NK-92 (cell line): ENCODE results near the gene JUNB.

ENCODE experiments used
- DNase-seq: peaks from one replicate; lab custom pipeline; 2025; ENCODE audit not compliant: unreplicated experiment; lab: John Stamatoyannopoulos, UW

Gene JUNB

GRCh38 chr19:12773571-12773970, 17.7 kb upstream of the JUNB start:
- DNase-seq: no peak

DNA sequence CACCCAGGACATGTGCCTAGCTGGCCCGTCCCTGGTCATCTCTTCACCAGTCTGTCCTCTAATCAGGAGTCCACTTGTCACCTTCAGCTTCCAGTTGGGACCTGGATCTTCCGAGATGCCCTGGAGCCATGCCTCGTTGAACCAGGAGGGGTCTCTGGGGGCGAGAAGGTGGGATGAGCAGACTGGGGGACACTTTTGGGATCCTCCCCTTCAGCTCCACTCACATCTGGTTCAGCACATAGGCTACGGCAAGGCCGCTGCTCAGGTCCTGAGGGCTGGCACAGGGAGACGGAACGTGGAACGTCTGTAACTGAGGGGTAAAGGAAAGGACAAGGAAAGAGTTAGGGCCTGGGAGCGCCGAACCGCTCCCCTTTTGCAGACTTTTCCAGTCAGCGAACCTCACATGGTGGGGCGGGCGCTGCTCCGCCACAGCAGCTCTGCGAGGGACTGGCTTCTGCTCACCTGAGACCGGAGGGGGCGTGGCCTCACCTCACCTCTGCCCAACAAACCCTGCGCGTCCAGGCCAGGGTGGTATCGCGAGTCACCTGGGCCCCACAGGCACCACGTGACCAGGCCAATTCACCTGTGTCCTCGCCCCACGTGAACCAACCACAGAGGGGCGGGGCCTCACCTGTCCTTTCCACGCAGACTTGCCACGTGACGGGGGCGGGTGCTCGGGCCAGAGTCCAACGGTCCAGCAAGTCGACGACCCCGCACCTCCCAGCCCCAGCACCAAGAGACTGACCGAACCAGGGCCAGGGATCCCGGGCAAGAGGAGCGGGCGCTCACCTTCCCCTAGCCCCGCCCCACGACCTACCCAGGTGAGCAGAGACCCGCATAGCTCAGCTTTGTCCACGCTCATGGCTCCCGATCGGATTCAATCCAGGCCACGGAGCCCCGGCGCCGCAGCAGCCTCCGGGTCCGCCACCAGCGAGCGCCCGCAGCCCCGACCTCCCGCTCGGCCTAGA, 16.4 kb upstream of the JUNB start, which contains the start of gene HOOK2:
TSS of gene HOOK2 (minus strand) at position 965 of the 968 bp plus-strand sequence. CDS start at position 862, 103 bp downstream.
- no peak for DNase-seq

DNA sequence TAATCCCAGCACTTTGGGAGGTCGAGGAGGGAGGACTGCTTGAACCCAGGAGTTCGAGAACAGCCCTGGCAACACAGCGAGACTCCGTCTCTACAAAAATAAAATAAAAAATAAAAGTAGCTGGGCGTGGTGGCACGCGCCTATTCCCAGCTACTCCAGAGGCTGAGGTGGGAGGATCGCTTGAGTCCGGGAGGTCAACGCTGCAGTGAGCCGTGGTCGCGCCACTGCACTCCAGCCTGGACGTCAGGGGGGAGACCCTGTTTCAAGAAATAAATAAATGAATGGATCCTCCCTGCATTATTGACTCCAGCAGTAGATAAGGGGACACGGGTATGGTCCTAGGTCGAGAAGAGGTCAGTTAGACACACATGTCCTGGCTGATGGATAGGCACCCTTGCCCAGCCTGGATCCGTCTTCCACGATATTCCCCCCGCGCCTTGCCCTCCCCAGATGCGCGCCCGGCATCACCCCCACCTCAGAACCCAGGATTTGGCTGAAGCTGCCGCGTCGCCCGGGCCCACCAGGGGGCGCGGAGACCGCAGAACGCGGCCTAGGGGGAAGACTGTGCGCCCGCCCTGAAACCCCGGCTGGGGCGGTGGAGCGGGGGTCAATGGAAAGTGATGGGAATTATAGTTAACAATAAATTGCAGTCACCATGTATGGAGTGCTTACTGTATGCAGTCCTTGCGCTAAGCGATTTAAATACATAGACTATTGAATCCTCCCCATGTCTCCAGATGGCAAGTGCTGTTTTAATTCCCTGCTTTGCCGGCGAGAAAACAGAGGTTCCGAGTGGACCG, 13.9 kb upstream of the JUNB start:
- no peak for DNase-seq

GRCh38 chr19:12778017-12778904, 13.0 kb upstream of the JUNB start:
- DNase-seq: no peak

DNA sequence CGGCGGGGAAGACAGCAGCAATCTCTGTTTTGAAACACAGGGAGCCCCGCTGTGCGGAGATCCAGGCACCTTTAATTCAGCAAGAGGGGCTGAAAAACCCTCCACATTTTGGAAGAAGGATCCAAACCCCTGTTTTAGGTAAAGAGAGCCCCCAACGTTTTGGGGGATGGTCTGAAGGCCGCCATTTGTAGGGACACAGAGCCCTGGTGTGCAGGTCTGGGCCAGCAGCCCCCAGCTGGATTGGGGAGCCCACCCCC, 12.5 kb upstream of the JUNB start:
- DNase-seq: no peak

DNA sequence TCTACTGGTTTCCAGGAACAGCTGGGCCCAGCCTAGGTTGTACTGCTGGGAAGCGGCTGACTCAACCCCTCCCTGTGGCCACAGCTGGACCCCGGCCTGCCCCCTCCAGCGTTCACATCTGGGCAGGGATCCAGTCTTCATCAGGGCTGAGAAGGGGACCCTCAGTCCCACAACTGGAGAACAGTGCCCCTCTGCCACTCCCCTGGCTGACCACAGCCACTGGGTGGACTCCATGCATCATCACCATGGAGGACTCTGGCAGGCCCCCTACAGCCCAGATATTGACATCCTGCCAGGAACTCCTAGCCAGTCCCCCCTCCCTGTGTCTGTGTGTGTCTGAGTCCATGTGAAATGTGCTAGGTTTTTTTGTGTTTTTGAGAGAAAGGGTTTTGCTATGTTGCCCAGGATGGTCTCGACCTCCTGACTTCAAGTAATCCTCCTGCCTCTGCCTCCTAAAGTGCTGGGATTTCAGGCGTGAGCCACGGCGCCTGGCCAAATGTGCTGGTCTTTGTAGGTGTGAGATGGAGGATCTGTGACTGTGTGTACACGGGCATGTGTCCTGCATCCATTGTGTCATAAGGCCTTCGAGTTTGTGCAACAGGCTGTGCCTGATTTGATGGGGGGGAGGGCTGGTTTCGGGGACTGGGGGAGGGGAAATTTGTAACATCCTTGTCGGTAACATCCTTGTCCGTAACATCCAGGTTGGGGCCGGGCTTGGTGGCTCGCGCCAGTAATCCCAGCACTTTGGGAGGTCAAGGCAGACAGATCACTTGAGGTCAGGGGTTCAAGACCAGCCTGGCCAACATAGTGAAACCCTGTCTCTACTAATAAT, 11.9 kb upstream of the JUNB start:
- no peak for DNase-seq

- DNase-seq: no peak
These were observed 9.2 kb upstream of the JUNB start for GRCh38 chr19:12782174-12782423.

GRCh38 chr19:12782424-12783290, 8.6 kb upstream of the JUNB start:
- DNase-seq: peak; percentile 95

GRCh38 chr19:12783291-12783848, 7.9 kb upstream of the JUNB start:
- DNase-seq: no peak

- no peak for DNase-seq
These were observed 7.4 kb upstream of the JUNB start for GRCh38 chr19:12783849-12784393.

- no peak for DNase-seq
These were observed 6.9 kb upstream of the JUNB start for GRCh38 chr19:12784394-12784870.

DNA sequence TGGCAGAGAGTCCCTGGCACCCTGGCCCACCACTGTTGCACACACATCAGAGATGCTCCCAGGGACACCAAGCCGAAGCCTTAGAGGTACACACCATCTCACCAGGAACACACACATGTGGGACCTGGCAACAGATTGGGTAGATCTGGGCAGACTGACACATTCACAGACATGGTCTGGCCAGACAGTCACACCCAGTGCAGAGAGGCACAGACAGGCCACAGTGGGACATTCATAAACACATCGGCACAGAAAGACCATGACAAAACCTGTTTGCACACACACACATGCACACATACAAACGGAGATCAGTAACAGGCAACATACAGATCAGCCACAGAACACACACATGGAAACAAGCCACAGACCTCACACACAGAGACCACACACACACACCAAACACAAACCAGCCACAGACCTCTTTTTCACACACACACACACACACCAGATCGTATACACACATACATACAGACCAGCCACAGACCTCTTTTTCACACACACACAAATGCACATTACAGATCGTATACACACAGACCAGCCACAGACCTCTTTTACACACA, 6.3 kb upstream of the JUNB start:
- no peak for DNase-seq

- DNase-seq: no peak
These were observed 5.8 kb upstream of the JUNB start for GRCh38 chr19:12785431-12786031.

DNA sequence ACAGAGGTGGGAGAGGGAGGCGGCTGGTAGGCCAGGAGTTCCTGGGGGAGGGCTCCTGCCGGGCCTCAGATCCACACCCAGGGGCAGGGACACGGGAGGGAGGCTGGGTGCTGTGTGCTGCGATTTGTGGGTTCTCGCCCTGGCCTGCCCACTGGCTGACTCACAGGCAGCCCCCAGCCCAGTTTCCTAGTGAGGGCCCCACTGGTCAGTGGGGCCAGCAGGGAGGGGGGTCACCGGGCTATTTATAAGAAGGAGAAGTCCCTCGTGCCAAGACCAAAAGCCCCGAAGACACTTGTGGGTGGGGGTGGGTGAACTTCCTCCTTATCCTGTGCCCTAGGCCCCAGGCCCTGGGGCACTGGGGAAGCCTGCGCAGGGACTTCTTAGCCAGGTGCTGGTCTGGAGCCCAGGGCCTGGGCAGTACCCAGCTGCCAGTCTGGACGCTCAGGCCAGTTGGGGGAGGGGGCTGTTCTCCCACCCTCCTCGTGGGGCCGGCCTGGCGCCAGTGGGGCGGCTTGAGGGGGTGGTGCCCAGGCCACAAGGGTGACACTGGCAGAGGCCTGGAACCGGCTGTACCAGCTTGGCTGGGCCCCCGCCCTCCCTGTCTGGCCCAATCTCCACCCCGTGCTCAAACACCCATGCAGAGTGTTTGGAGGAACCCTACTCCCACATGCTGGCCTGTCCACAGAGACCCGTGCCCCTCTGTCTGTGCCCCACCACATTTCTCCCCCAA, 5.0 kb upstream of the JUNB start:
- DNase-seq: no peak

DNA sequence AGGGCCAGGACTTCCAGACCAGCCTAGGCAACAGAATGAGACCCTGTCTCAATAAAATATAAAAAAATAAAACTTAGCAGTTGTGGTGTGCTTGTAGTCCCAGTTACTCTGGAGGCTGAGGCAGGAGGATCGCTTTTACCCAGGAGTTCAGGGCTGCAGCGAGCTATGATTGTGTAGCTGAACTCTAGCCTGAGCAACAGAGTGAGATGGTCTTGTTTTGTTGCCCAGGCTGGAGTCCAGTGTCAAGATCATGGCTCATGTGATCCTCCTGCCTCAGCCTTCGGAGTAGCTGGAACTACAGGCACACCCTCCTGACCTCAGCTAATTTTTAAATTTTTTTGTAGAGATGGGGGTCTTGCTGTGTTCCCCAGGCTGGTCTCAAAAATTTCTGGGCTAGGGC, 4.3 kb upstream of the JUNB start:
- no peak for DNase-seq

DNA sequence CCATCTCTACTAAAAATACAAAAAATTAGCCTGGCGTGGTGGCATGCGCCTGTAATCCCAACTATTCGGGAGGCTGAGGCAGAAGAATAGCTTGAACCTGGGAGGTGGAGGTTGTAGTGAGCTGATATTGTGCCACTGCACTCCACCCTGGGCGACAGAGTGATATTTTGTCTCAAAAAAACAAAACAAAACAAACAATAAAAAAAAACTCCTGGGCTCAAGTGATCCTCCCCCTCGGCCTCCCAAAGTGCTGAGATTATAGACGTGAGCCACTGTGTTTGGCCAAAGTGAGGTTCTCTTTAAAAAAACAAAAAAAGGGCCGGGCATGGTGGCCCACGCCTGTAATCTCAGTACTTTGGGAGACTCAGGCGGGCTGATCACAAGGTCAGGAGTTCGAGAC, 3.8 kb upstream of the JUNB start:
- no peak for DNase-seq

- no peak for DNase-seq
These were observed 3.1 kb upstream of the JUNB start for GRCh38 chr19:12788042-12788681.
